SK-N-SH (cell line): ENCODE data around the gene BIRC6. TPM values are rescaled to one million over a fixed set of nuclear protein-coding genes. Genes with fewer than 3 reads are reported as not detected.

Experiments
- CTCF ChIA-PET: fragments of 300-600, 350-600 bp; formaldehyde crosslinking; extraction: SDS; loops from one replicate; lab custom pipeline; 2021; lab: Yijun Ruan, JAX
- POLR2A ChIA-PET: fragments of 350-600 bp; sonication (Branson Sonifier 250); formaldehyde crosslinking; extraction: SDS; loops from one replicate; lab custom pipeline; 2020; ENCODE audit warnings: antibody characterized with exemption, inconsistent platforms; lab: Yijun Ruan, JAX
- DNase-seq: peaks from one replicate; pipeline ENCODE4 v3.0.0; 2012
- H2AFZ ChIP-seq: fragments of 200-600 bp; sonication (generic); 2 replicates; pipeline ENCODE4 v1.8.1; 2016; ENCODE audit warnings: antibody characterized with exemption, mild to moderate bottlenecking, low read depth
- H3F3A ChIP-seq: fragments of 200-600 bp; sonication (generic); replicated peaks from 2 replicates; pipeline ENCODE3; 2016; ENCODE audit warnings: antibody characterized with exemption, mild to moderate bottlenecking; ENCODE audit not compliant: insufficient read depth
- H3K27ac ChIP-seq, 2 experiments: fragments of 200-500 bp in 1 of 2; fragments of 200-600 bp in 1 of 2; sonication (Bioruptor generic) in 1 of 2; sonication (generic), shearing (Covaris generic) in 1 of 2; 2 replicates each; pipeline versions ENCODE4 v1.5.1 to v1.6.1; 2014 to 2016; ENCODE audit warnings: low read depth in 2 of 2, inconsistent platforms in 1 of 2, low read length in 1 of 2, mild to moderate bottlenecking in 1 of 2, mixed read lengths in 1 of 2
- H3K27me3 ChIP-seq: fragments of 200-600 bp; sonication (generic), shearing (Covaris generic); 2 replicates; pipeline ENCODE4 v1.6.1; 2016; ENCODE audit warnings: mixed run types; ENCODE audit not compliant: insufficient read depth
- H3K36me3 ChIP-seq, 2 experiments: fragments of 200-500 bp in 1 of 2; fragments of 200-600 bp in 1 of 2; sonication (Bioruptor generic) in 1 of 2; sonication (generic) in 1 of 2; replicated peaks in 1 of 2; 2 replicates each; pipeline versions ENCODE3 to v1.5.1; 2014 to 2016; ENCODE audit warnings: low read length in 1 of 2, mild to moderate bottlenecking in 1 of 2; ENCODE audit not compliant: insufficient read depth in 2 of 2, control insufficient read depth in 1 of 2
- H3K4me1 ChIP-seq, 2 experiments: fragments of 200-500 bp in 1 of 2; fragments of 200-600 bp in 1 of 2; sonication (Bioruptor generic) in 1 of 2; sonication (generic), shearing (Covaris generic) in 1 of 2; 2 replicates each; pipeline versions ENCODE4 v1.5.1 to v1.6.1; 2014 to 2016; ENCODE audit warnings: low read depth in 1 of 2, low read length in 1 of 2, mixed run types in 1 of 2; ENCODE audit not compliant: insufficient read depth in 2 of 2, control insufficient read depth in 1 of 2
- H3K4me2 ChIP-seq: fragments of 200-600 bp; sonication (generic), shearing (Covaris generic); 2 replicates; pipeline ENCODE4 v1.6.1; 2017; ENCODE audit warnings: mixed run types
- H3K4me3 ChIP-seq, 2 experiments: fragments of 200-500 bp in 1 of 2; fragments of 200-600 bp in 1 of 2; sonication (Bioruptor generic) in 1 of 2; sonication (generic), shearing (Covaris generic) in 1 of 2; 2 replicates each; pipeline versions ENCODE4 v1.5.1 to v1.8.1; 2014 to 2016; ENCODE audit warnings: low read depth in 2 of 2, inconsistent platforms in 1 of 2, low read length in 1 of 2, mild to moderate bottlenecking in 1 of 2, mixed read lengths in 1 of 2, moderate library complexity in 1 of 2
- H3K79me2 ChIP-seq: fragments of 200-600 bp; sonication (generic); 2 replicates; pipeline ENCODE4 v1.8.1; 2017; ENCODE audit warnings: mild to moderate bottlenecking; ENCODE audit not compliant: insufficient read depth
- H3K9ac ChIP-seq: fragments of 200-600 bp; sonication (generic); 2 replicates; pipeline ENCODE4 v1.6.1; 2017; ENCODE audit warnings: mixed run types
- H3K9me2 ChIP-seq: fragments of 200-600 bp; sonication (generic); 2 replicates; pipeline ENCODE4 v1.6.1; 2017; ENCODE audit warnings: mixed run types
- H3K9me3 ChIP-seq: fragments of 200-600 bp; sonication (generic); 2 replicates; pipeline ENCODE4 v1.6.1; 2017; ENCODE audit warnings: mixed run types, mild to moderate bottlenecking, moderate library complexity
- H4K20me1 ChIP-seq: fragments of 200-600 bp; sonication (generic); 2 replicates; pipeline ENCODE4 v1.6.1; 2017; ENCODE audit warnings: mild to moderate bottlenecking, mixed run types; ENCODE audit not compliant: insufficient read depth
- CHD2 ChIP-seq: fragments of 150-350 bp; IDR thresholded peaks from 2 replicates; pipeline ENCODE4 v1.6.1; 2018; ENCODE audit warnings: low read length; ENCODE audit not compliant: partially characterized antibody
- EP300 ChIP-seq, 2 experiments: IDR thresholded peaks; 2 replicates each; pipeline versions ENCODE4 v1.4.0 to v1.6.1; 2012; ENCODE audit warnings: borderline replicate concordance in 1 of 2, low read depth in 1 of 2, low read length in 1 of 2
- FOSL2 ChIP-seq: IDR thresholded peaks from 2 replicates; pipeline ENCODE4 v1.4.0; 2012; ENCODE audit warnings: low read depth, mild to moderate bottlenecking, moderate library complexity, borderline replicate concordance
- FOXJ3 ChIP-seq: sonication (generic); formaldehyde crosslinking; IDR thresholded peaks from 2 replicates; pipeline ENCODE4 v1.5.1; 2020; ENCODE audit warnings: mild to moderate bottlenecking, missing genetic modification reagents
- GATA2 ChIP-seq: sonication (generic); formaldehyde crosslinking; IDR thresholded peaks from 2 replicates; pipeline ENCODE4 v1.5.0; 2020; ENCODE audit warnings: mild to moderate bottlenecking, missing genetic modification reagents
- POLR2AphosphoS5 ChIP-seq: IDR thresholded peaks from 2 replicates; pipeline ENCODE4 v1.6.1; 2012; ENCODE audit warnings: low read depth, low read length
- RFX5 ChIP-seq: IDR thresholded peaks from 2 replicates; pipeline ENCODE4 v1.6.1; 2012; ENCODE audit warnings: mild to moderate bottlenecking, improper control_type of control experiment, low read length
- RXRA ChIP-seq: IDR thresholded peaks from 2 replicates; pipeline ENCODE4 v1.4.0; 2012; ENCODE audit warnings: low read depth, mild to moderate bottlenecking, borderline replicate concordance
- SIN3A ChIP-seq: IDR thresholded peaks from 2 replicates; pipeline ENCODE4 v1.6.1; 2012; ENCODE audit warnings: low read depth, mild to moderate bottlenecking, low read length, moderate library complexity, borderline replicate concordance
- TAF1 ChIP-seq: IDR thresholded peaks from 2 replicates; pipeline ENCODE4 v1.6.1; 2012; ENCODE audit warnings: low read depth, mild to moderate bottlenecking, low read length, moderate library complexity, borderline replicate concordance
- TEAD4 ChIP-seq: IDR thresholded peaks from 2 replicates; pipeline ENCODE4 v1.4.0; 2012; ENCODE audit warnings: mild to moderate bottlenecking, borderline replicate concordance; ENCODE audit not compliant: insufficient read depth
- USF1 ChIP-seq: IDR thresholded peaks from 2 replicates; pipeline ENCODE4 v1.4.0; 2012; ENCODE audit warnings: low read depth, borderline replicate concordance
- YY1 ChIP-seq: IDR thresholded peaks from 2 replicates; pipeline ENCODE4 v1.4.0; 2012; ENCODE audit warnings: low read depth, mild to moderate bottlenecking
- WGBS: methylation state at CpG from one replicate; pipeline ENCODE4 v1.1.6; 2017; ENCODE audit warnings: low lambda C conversion rate; 5-methylcytosine and 5-hydroxymethylcytosine counted together
- polyA plus RNA-seq, 3 experiments: library from polyadenylated mRNA; depleted of rRNA; stranded (reverse); fragments of >200 nt; gene quantifications; 2 replicates each; pipeline ENCODE4 v1.2.3, GENCODE V29; 2012

The BIRC6 gene
- polyA plus RNA-seq, 1 of the 3 experiments (the other 2 are of a cell fraction): 28.9 TPM

GRCh38 chr2:32472605-32473004 is 115.8 kb downstream of the BIRC6 start:
- Histone ChIP-seq H3K9me2 (no peaks in the 10 kb centered on the region), H3K9ac (no peak overlapping the region), H3K36me3 (peaks cover 78 to 84% of the 10 kb centered on the region in 2 experiments), H3K27ac (peak overlapping the region in 1 of 2 experiments; percentile 29; a peak in 1 of 4 replicates), H3K9me3 (no peaks in the 10 kb centered on the region), H2AFZ (no peak overlapping the region), H3K4me3 (no peak overlapping the region), H3K4me2 (no peak overlapping the region), H3K27me3 (no peaks in the 10 kb centered on the region), H4K20me1 (no peaks in the 10 kb centered on the region), H3K4me1 (peaks cover 0 to 3% of the 10 kb centered on the region in 2 experiments; a peak in 1 of 4 replicates), H3F3A (peaks cover 17% of the 10 kb centered on the region), H3K79me2 (peaks cover 7% of the 10 kb centered on the region)
- CTCF ChIA-PET: interaction anchor here (0.9 to 1.5 kb wide), 3 partner anchors 9 to 26 kb away, joined by 3 to 4 read pairs (median 3); no protein-coding TSS in a partner anchor
- WGBS: 58% methylated on average over 3 of the region's 3 CpGs
- TF ChIP-seq RFX5 (no peak), CHD2 (no peak), RXRA (no peak), TEAD4 (no peak), FOXJ3 (CRISPR knock-in tag) (no peak), POLR2AphosphoS5 (no peak), GATA2 (CRISPR knock-in tag) (no peak), SIN3A (no peak), EP300 (IDR thresholded peaks at IDR 0.05; ENCODE audit: borderline replicate concordance in 1 of 2, low read depth in 1 of 2, low read length in 1 of 2) (no peak)
- no peak for DNase-seq
- POLR2A ChIA-PET: no interaction called here

DNA sequence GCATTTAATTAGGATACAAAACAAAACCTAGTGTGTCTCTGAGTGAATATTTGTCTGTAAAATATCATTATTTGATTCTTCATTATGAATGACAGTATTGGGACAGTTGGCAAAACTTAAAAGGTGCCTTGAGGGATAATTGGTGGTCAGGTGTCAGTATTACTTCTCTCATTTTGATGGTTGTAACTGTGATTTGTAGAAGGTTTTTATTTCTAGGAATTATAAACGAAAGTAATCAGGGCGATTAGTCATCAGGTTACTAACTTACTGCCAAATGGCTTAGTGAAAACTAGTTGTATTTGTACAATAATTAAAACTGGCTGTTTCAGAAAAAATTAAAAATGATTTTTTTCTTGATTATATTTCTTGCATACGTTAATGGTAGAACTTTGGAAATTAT is 117.6 kb downstream of the BIRC6 start:
- DNase-seq: no peak
- H3K36me3 ChIP-seq: peaks cover 74 to 82% of the 10 kb centered on the region in 2 experiments

More for the DNA sequence above, 117.6 kb downstream of the BIRC6 start:
- no peak overlapping the region for H3K9ac ChIP-seq
- no peak overlapping the region for H3K4me3 ChIP-seq
- H3K9me3 ChIP-seq: no peaks in the 10 kb centered on the region
- no peaks in the 10 kb centered on the region for H3K9me2 ChIP-seq
- peaks cover 7% of the 10 kb centered on the region for H3K79me2 ChIP-seq
- 89% methylated on average over 3 of the region's 3 CpGs for WGBS
- no peak for TF ChIP-seq YY1
- no peak for TF ChIP-seq RXRA
- TF ChIP-seq USF1: no peak
- TF ChIP-seq TAF1: no peak
- TF ChIP-seq FOSL2: no peak
- H4K20me1 ChIP-seq: no peaks in the 10 kb centered on the region
- POLR2A ChIA-PET: no interaction called here
- H3K27ac ChIP-seq: no peak overlapping the region
- no peak overlapping the region for H2AFZ ChIP-seq
- H3K4me2 ChIP-seq: no peak overlapping the region
- H3K4me1 ChIP-seq: peaks cover 3 to 6% of the 10 kb centered on the region in 2 experiments; a peak in 2 of 4 replicates
- no peaks in the 10 kb centered on the region for H3K27me3 ChIP-seq
- CTCF ChIA-PET: no interaction called here
- H3F3A ChIP-seq: peaks cover 11% of the 10 kb centered on the region
